H1 (cell line): ENCODE data around the gene CNTN5. TPM values are rescaled to one million over a fixed set of nuclear protein-coding genes. Genes with fewer than 3 reads are reported as not detected.

ENCODE experiments used
- ASH2L ChIP-seq: fragments of 200-600, 300-600 bp; sonication (generic); IDR thresholded peaks from one replicate; pipeline ENCODE4 v1.7.1; 2017; ENCODE audit warnings: low read length
- CBX5 ChIP-seq: fragments of 300-800, 300-1000 bp; sonication (generic); IDR thresholded peaks from 2 replicates; pipeline ENCODE4 v1.7.1; 2016; ENCODE audit warnings: antibody characterized with exemption, low read length, low read depth
- JUN ChIP-seq: IDR thresholded peaks from 2 replicates; pipeline ENCODE4 v1.6.1; 2011; ENCODE audit warnings: low read depth, mild to moderate bottlenecking, improper control_type of control experiment, low read length
- polyA plus RNA-seq, 7 experiments: library from polyadenylated mRNA; depleted of rRNA in 3 of 7; stranded (reverse) in 5 of 7; unstranded in 2 of 7; fragments of >200 nt in 5 of 7; fragments of 200-250 nt in 2 of 7; gene quantifications; 1 replicate in 5 of 7; 2 replicates in 1 of 7; 4 replicates in 1 of 7; pipeline versions ENCODE4 v1.2.1 to v1.2.3, GENCODE V29; 2011 to 2013; ENCODE audit warnings: missing spikeins in 2 of 7, mixed read lengths in 2 of 7
- total RNA-seq: library from RNA; stranded (reverse); fragmentation: NEBNext Ultra II Directional; extraction: Animal tissue kit (Norgen Biotek cat#: 25700); gene quantifications from 2 replicates; pipeline ENCODE4 v1.2.1, GENCODE V29; 2021

The CNTN5 gene
- total and polyA plus RNA-seq, 2 of the 8 experiments (the other 6 are each of a cell fraction or from before 2014, with no cell fraction given): not detected

DNA sequence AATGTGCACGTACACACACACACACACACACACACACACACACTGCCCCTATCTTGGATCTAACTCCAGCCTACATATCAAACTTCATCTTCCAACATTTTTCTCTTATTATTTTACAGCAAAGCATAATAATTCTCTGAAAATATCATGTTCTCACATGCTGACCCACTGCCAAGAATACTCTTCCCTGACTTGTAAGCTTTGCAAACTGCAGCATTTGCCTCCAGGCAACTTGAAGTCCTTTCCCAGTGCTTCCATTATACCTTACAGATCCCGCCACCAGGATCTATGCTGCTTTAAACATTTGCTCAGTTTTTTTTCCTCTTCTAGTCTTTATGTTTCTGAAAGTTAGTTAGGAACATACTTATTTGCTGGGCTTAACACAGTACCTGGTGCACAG lies 1183.0 kb downstream of the CNTN5 start (continued):
- no peak for TF ChIP-seq CBX5
- no peak for TF ChIP-seq ASH2L
- no peak for TF ChIP-seq JUN
- TF ChIP-seq, all 59 proteins: peak for 0
